ENCODE measurements around the gene SMAD6.

- TF ChIP-seq POLR2A (IDR thresholded peaks at IDR 0.05) = no peak
- no peak for TF ChIP-seq CTCF (IDR thresholded peaks at IDR 0.05)
These were observed 49.5 kb downstream of the SMAD6 start for GRCh38 chr15:66751579-66751978.

Data from body of pancreas (tissue), 4 donors.